Activated T-helper 1 cell treated with anti-CD3 and anti-CD28 coated beads, Interleukin-2, amount 50 U/mL, for 16 hours (primary cell): Measurements from ENCODE around the gene UNC45B.
"Not testable (repeated sequence)": the region's sequence is repeated elsewhere in the genome, so short reads cannot be mapped to it uniquely, and the experiment has no call there.

Source experiments
- DNase-seq, 2 donors: peaks; one replicate each; pipeline ENCODE4 v3.0.0-alpha.2; 2020; ENCODE audit warnings: low read depth in 1 of 2, low spot score in 1 of 2

Gene UNC45B, protein sequence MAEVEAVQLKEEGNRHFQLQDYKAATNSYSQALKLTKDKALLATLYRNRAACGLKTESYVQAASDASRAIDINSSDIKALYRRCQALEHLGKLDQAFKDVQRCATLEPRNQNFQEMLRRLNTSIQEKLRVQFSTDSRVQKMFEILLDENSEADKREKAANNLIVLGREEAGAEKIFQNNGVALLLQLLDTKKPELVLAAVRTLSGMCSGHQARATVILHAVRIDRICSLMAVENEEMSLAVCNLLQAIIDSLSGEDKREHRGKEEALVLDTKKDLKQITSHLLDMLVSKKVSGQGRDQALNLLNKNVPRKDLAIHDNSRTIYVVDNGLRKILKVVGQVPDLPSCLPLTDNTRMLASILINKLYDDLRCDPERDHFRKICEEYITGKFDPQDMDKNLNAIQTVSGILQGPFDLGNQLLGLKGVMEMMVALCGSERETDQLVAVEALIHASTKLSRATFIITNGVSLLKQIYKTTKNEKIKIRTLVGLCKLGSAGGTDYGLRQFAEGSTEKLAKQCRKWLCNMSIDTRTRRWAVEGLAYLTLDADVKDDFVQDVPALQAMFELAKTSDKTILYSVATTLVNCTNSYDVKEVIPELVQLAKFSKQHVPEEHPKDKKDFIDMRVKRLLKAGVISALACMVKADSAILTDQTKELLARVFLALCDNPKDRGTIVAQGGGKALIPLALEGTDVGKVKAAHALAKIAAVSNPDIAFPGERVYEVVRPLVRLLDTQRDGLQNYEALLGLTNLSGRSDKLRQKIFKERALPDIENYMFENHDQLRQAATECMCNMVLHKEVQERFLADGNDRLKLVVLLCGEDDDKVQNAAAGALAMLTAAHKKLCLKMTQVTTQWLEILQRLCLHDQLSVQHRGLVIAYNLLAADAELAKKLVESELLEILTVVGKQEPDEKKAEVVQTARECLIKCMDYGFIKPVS

GRCh38 chr17:35147375-35147905 is at the start of gene UNC45B:
UNC45B (plus strand) TSS chr17:35147817; CDS start chr17:35148264, 447 bp downstream.
- no peak for DNase-seq

GRCh38 chr17:35099908-35100307 is 47.7 kb upstream of the UNC45B start:
- no peak for DNase-seq

DNA sequence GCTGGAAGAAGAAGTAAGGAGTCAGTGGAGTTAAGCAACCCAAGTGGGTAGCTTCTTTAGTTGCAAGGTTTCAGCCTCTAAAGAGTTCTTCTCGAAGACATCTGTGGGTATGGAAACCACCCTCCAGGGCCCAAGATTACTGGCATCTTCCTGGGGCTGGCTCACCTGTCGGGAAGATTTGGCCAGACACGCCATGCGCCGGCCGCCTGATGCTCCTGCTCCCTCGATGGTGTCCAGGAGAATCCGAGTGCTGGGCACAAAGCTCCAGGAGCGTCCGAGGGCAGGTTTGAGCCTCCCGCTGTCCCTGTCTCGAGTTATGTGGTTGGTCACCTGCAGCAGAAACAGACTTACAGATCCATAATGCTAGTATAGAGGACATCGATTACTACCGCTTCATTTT is 46.6 kb upstream of the UNC45B start:
- no peak for DNase-seq

DNA sequence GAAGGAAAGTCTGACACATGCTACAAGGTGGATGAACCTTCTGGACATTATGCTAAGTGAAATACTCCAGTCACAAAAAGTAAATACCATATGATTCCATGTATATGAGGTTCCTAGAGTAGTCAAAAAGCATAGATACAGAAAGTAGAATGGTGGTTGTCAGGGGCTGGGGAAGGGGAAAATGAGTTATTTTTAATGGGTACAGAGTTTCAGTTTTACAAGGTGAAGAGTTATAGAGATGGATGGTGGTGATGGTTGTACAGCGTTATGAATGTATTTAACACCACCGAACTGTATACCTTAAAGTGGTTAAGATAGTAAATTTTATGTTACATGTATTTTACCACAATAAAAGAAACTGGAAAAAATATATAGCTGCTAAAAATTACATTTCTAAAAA is 45.9 kb upstream of the UNC45B start:
- no peak for DNase-seq

DNA sequence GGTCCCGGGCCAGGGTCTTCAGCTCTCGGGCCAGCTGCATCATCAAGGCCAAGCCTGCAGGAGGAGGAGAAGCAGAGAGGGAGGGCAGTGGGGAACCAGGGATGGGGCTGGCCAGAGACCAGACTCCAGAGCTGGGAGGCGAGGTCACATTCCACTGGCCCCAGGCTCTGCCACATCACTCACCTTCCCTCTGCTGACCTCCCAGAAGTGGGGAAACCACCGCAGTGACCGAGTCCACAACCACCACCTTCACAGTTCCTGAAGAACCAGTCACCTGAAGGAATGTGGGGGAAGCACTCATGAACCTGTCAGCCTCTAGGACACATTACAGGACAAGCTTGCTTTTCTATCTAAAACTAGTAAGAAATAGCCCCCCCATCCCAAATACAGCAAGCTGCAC is 44.3 kb upstream of the UNC45B start:
- DNase-seq, result no peak

DNA sequence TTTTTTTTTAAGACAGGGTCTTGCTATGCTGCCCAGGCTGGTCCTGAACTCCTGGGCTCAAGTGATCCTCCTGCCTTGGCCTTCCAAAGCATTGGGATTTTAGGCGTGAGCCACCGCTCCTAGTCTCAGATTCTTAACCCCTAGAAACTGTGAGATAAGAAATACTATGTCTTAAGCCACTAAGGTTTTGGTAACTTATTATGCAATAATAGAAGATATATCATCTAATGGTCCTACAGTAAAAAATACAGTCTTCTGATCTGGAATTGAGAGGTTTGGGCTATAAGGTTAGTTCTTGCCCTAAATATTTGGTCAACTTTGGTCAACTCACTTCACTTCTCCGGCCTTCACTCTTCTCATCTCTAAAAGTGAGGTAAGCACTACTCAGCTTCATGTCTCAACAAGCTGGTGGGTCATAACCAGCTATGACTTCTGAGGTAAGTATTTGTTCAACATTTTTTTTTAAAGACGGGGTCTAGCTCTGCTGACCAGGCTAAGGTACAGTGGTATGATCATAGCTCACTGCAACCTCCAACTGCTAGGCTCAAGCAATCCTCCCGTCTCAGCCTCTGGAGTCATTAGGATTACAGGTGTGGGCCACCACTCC is 42.7 kb upstream of the UNC45B start:
- DNase-seq, result no peak

DNA sequence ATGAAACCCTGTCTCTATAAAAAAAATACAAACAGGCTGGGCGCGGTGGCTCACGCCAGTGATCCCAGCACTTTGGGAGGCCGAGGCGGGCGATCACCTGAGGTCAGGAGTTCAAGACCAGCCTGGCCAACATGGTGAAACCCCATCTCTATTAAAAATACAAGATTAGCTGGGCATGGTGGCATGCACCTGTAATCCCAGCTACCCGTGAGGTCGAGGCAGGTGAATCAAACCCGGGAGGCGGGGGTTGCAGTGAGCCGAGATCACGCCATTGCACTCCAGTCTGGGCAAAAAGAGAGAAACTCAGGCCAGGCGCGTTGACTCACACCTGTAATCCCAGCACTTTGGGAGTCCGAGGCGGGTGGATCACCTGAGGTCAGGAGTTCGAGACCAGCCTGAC is 36.8 kb upstream of the UNC45B start:
- DNase-seq, result not testable (repeated sequence)

DNA sequence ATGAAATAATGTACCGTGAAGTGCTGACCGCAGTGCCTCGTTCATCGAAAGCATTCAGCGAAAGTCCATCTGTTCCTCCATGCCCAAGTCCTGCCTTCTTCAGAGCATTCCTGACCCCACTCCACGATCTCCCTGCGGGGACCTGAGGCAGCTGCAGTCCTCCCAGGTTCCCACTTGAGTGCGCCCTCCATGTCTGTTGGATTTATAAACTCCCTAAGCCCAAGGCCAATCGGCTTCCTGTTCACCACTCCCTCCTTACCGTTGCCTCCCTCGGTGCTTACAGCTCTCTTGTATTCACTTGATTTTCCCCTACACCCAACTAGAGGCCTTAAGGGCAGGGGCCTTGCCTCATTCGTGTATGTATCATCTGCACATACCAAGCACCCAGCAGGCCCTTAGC is 30.8 kb upstream of the UNC45B start:
- no peak for DNase-seq

- no peak for DNase-seq
Measured at GRCh38 chr17:35117984-35118383, 29.6 kb upstream of the UNC45B start.

DNA sequence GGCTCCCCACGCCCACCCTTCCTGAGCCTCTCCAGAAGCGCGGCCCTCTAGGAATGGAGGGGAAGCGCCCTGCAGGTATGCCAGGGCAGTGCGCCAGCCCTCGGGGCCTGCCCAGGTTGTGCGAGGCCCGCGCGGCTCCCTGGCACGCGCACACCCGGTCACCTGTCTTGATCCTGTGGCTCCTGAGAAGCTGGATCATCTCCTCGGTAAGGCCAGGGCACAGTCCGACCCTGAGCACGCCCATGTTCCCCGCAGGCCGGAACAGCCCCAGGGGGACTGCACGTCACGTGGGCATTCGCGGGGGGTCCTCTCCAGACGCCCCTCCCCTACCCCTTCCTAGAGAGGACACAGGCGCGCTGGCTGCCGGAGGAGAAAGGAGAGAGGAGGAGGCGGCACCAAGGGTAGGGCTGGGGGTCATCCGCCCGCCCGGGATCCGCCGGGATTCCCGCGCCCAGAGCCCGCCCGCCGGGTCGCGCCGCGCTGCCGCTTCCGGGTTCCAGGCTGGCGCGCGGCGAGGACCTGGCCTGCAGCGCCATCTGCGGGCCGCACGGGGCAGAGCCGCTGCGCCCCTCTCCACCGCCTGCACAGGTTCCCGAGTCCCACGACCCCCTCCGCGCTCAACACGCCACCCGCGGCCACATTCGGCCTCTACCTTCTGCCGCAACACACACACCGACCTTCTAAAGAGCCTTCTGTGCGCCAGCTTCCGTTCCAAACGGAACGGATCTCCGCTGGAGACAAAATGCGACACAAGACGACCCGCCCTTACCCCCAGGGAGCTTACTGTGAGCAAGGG is 28.0 kb upstream of the UNC45B start, which contains the start of gene RAD51D:
RAD51D (minus strand) TSS at position 491 of the 796 bp plus-strand sequence; CDS start at position 244, 247 bp downstream.
- peak; percentile 52 to 69 for DNase-seq

DNA sequence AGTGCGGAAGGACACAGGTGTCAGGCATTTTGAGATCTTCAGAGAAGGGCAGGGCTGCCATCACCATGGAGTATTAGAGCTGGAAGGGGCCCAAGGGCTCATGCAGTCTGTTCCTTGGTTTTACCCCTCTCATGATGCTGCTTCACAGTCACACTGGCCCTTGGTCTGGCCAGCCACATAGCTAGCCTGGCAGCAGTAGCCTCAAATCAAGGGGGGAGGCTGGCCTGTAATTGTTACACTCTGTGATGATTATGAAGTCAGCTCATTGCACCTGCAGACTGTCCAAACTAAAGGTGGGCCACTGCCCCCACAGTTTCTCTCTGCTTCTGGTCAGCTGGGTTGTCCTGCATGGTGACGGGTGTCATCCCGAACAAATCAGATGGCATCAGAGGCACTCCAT is 26.3 kb upstream of the UNC45B start, which contains the start of gene FNDC8:
FNDC8 (plus strand) TSS at position 301 of the 400 bp plus-strand sequence; CDS start at position 380, 79 bp downstream.
- DNase-seq, result no peak

- DNase-seq, result no peak
Measured at GRCh38 chr17:35127751-35128514, 19.7 kb upstream of the UNC45B start.

DNA sequence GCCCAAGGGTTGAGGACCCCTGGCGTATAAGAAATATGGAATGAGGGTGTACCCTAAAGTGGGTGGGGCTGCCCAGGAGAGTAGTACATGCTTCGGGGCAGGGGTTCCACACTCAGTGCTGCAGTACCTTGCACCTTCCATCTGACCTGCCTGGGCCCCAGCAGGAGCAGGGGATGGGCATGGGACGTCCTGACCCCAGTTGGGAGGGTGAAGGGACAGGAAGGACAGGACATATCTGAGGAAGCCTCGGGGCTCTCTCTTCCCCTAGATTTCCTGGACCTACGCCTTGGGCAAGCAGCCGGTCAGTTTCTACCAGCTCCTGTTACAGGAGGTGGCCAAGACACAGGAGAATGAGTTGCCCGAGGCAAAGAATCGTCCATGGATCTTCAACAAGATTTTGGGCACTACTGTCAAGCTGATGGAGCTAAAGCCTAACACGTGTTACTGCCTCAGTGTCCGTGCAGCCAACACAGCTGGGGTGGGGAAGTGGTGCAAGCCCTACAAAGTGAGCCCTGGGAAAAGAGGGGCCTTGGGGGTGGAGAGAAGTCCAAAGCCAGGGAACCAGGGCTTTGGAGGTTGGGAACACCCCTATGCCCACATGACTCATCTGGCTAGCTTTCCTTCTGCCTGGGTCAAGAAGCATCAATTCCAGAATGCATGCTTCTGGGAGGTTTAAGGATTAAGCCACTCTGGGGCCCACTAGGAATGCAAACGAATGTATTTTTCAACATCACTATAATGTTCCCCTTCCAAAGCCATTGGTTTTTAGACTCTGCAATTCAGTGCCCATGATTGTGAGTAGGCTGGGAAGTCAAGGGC is 18.3 kb upstream of the UNC45B start:
- no peak for DNase-seq

- DNase-seq, result no peak
Measured at GRCh38 chr17:35129973-35130351, 17.7 kb upstream of the UNC45B start.

DNA sequence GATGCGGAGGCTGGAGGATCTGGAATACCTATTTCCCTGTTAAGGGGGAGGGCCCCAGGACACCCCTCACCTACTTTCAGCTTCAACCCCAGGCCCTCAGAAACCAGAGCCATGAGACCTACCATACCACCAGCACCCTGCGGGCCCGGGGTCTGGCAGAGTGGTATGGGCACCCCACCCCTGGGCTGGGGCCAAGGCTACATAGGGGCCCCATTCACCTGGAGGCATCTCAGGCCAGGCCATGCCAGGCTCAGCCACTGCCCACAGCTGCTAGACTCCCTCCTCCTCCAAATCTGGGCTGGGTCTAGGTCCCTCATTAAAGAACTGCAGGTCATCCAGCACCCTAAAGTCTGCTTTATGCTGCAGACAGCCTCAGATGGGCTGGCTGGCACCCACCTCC is 17.2 kb upstream of the UNC45B start:
- DNase-seq, result no peak

DNA sequence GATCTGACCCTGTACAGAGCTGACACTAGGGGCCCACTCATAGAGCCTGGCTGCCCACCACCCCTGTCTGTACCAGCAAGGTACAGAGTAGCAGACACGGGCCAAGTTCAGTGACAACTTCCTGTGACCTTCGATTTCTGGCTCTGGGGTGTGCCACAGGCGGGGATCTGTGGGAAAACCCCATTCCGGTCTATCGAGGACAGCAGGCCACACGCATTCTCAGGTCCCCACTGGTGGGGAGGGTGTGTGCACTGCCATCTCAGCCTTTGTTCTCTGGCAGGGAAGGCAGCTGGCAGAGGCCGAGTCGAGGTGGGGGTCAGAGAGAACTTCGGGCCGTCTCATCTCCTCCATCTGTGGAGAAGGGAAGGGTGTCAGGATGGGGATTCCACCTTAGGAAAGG is 15.5 kb upstream of the UNC45B start:
- DNase-seq, result no peak

DNA sequence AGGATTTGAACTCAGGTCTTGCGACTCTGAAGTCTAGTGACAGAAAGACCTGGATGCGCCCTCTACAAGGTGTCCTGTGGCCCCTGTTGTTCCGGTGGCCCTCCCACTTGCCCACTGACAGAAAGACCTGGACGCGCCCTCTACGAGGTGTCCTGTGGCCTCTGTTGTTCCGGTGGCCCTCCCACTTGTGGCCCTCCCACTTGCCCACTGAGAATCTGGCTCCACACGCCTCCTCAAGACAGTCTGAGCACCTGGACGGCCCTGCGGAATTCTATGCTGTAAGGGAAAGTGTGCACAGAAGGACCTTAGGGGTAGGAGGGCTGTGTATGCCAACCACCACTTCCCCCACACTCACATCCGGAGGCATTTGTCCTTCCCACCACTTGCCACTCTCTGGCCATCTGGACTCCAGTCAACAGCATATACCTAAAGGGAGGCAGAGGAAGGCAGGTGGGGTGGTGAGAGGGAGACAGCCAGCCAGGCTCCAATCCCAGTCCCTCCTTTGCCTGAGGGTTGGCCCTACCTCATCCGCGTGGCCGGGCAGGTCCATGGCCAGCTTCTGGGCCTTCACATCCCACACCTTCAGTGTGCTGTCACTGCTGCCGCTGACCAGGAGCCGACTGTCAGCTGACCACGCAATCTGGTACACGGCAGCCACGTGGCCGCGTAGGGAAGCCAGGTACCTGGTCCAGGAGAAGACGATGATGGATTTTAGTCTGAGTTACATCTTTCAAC is 14.6 kb upstream of the UNC45B start:
- DNase-seq, result no peak

GRCh38 chr17:35135322-35135721 is 12.3 kb upstream of the UNC45B start:
- DNase-seq, result no peak
